Endodermal cell (in vitro differentiated cells): ENCODE results near the gene RNF150. TPM values are rescaled to one million over a fixed set of nuclear protein-coding genes. Genes with fewer than 3 reads are reported as not detected.
A peak's percentile ranks its signal among the peaks of the same experiment; 100 is the strongest.

Source experiments
- DNase-seq: peaks from one replicate; pipeline ENCODE4 v3.0.0-alpha.2; 2017
- H3K27ac ChIP-seq: 2 replicates; pipeline ENCODE4 v1.5.1; 2013; ENCODE audit warnings: mild to moderate bottlenecking, low read depth, low read length, moderate library complexity
- H3K27me3 ChIP-seq: 2 replicates; pipeline ENCODE4 v1.6.1; 2013; ENCODE audit warnings: mild to moderate bottlenecking, low read length, moderate library complexity; ENCODE audit not compliant: insufficient read depth, control insufficient read depth, poor library complexity, severe bottlenecking
- H3K36me3 ChIP-seq: 2 replicates; pipeline ENCODE4 v1.7.0; 2013; ENCODE audit warnings: mild to moderate bottlenecking, low read length, moderate library complexity; ENCODE audit not compliant: control insufficient read depth, insufficient read depth
- H3K4me1 ChIP-seq: one replicate; pipeline ENCODE4 v1.7.0; 2013; ENCODE audit warnings: low read length; ENCODE audit not compliant: control insufficient read depth, insufficient read depth
- H3K4me3 ChIP-seq: 2 replicates; pipeline ENCODE4 v1.5.1; 2013; ENCODE audit warnings: mild to moderate bottlenecking, low read length, moderate library complexity
- H3K9ac ChIP-seq: 2 replicates; pipeline ENCODE4 v1.6.1; 2013; ENCODE audit warnings: mild to moderate bottlenecking, low read length, moderate library complexity; ENCODE audit not compliant: poor library complexity, severe bottlenecking; ENCODE audit errors: extremely low read depth
- H3K9me3 ChIP-seq: 2 replicates; pipeline ENCODE4 v1.6.1; 2013; ENCODE audit warnings: mild to moderate bottlenecking, low read length, moderate library complexity; ENCODE audit not compliant: control insufficient read depth
- H3K27ac Mint-ChIP-seq: 2 replicates; pipeline ENCODE4 v1.8.0; 2020; ENCODE audit warnings: mixed read lengths
- H3K27me3 Mint-ChIP-seq: 2 replicates; pipeline ENCODE4 v1.8.0; 2021; ENCODE audit warnings: mild to moderate bottlenecking, mixed read lengths; ENCODE audit not compliant: insufficient read depth
- H3K36me3 Mint-ChIP-seq: 2 replicates; pipeline ENCODE4 v1.8.0; 2020; ENCODE audit warnings: low read depth, mixed read lengths
- H3K4me1 Mint-ChIP-seq: 2 replicates; pipeline ENCODE4 v1.8.0; 2020; ENCODE audit warnings: mixed read lengths
- H3K4me3 Mint-ChIP-seq: 2 replicates; pipeline ENCODE4 v1.8.0; 2020; ENCODE audit warnings: mild to moderate bottlenecking, moderate library complexity, mixed read lengths
- H3K9me3 Mint-ChIP-seq: 2 replicates; pipeline ENCODE4 v1.8.0; 2020; ENCODE audit warnings: mild to moderate bottlenecking, mixed read lengths
- CTCF ChIP-seq: fragments of 200-600 bp; sonication (generic); conservative IDR thresholded peaks from 2 replicates; pipeline ENCODE4 v1.5.0; 2021; ENCODE audit warnings: antibody characterized with exemption, mild to moderate bottlenecking
- WGBS, 2 experiments: methylation state at CpG; one replicate each; pipeline versions ENCODE4 v1.1.5 to v1.1.7; 2013; ENCODE audit warnings: missing lambda C conversion rate in 2 of 2, mixed read lengths in 1 of 2; ENCODE audit not compliant: insufficient coverage in 1 of 2, insufficient read length in 1 of 2; 5-methylcytosine and 5-hydroxymethylcytosine counted together
- total RNA-seq, 2 donors: library from RNA; stranded (reverse); fragmentation: NEBNext Ultra II Directional in 1 of 2; extraction: Animal tissue kit (Norgen Biotek cat#: 25700) in 1 of 2; gene quantifications; 2 replicates in 1 of 2; 3 replicates in 1 of 2; pipeline ENCODE4 v1.2.1, GENCODE V29; 2021

Gene RNF150
- total RNA-seq, 2 donors from 2014 or later: 8.2 to 10.4 TPM

DNA sequence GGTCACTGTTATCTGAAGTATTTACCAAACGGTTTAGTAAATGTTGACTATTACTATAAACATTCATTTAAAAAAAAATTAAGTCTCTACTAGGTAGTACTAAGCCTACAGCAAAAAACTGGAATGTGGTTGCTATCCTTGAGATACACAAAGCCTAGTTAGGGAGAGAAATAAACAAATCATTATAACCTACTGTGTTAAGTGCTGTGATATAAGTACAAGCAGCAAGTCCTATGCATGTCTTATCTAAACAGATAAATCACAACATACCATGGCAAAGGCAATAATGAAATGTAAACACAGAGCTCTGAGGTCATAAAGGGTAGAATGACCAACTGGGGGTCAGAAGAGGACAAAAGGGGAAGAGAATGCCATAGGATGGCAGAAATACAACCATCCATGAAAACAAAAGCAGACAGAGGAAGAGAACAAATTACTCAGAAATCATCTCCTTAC is 92.2 kb downstream of the RNF150 start:
- H3K36me3 Mint-ChIP-seq: no peaks in the 10 kb centered on the region
- peaks cover 4% of the 10 kb centered on the region for H3K4me1 ChIP-seq
- peaks cover 7% of the 10 kb centered on the region for H3K4me1 Mint-ChIP-seq
- TF ChIP-seq CTCF: no peak
- WGBS, 2 experiments: no CpG with 5 or more reads among the region's 1 CpG
- H3K4me3 Mint-ChIP-seq: no peak overlapping the region
- no peaks in the 10 kb centered on the region for H3K9me3 Mint-ChIP-seq
- no peaks in the 10 kb centered on the region for H3K36me3 ChIP-seq
- H3K4me3 ChIP-seq: peak overlapping the region; percentile 39
- no peaks in the 10 kb centered on the region for H3K27me3 Mint-ChIP-seq
- H3K27ac Mint-ChIP-seq: peak overlapping the region; percentile 6
- no peak overlapping the region for H3K27ac ChIP-seq
- no peak overlapping the region for H3K9ac ChIP-seq
- H3K9me3 ChIP-seq: no peaks in the 10 kb centered on the region
- H3K27me3 ChIP-seq: no peaks in the 10 kb centered on the region
- no peak for DNase-seq

- peaks cover 16% of the 10 kb centered on the region for H3K4me1 Mint-ChIP-seq
- H3K4me1 ChIP-seq: peaks cover 4% of the 10 kb centered on the region
- no peak overlapping the region for H3K4me3 ChIP-seq
- no peaks in the 10 kb centered on the region for H3K9me3 Mint-ChIP-seq
- H3K9me3 ChIP-seq: no peaks in the 10 kb centered on the region
- no peaks in the 10 kb centered on the region for H3K36me3 Mint-ChIP-seq
- DNase-seq: no peak
- no peaks in the 10 kb centered on the region for H3K27me3 ChIP-seq
- TF ChIP-seq CTCF: no peak
- H3K27me3 Mint-ChIP-seq: no peaks in the 10 kb centered on the region
- H3K9ac ChIP-seq: no peak overlapping the region
- no peak overlapping the region for H3K27ac ChIP-seq
- H3K36me3 ChIP-seq: no peaks in the 10 kb centered on the region
- no peak overlapping the region for H3K4me3 Mint-ChIP-seq
- no peak overlapping the region for H3K27ac Mint-ChIP-seq
- 93 to 100% methylated on average over 2 of the region's 2 CpGs for WGBS, 2 experiments
Measured at GRCh38 chr4:141039156-141039555, 94.1 kb downstream of the RNF150 start.

- Histone ChIP-seq H3K27ac (no peak overlapping the region), H3K9me3 (peaks cover 5% of the 10 kb centered on the region), H3K9ac (no peak overlapping the region), H3K4me1 (peaks cover 4% of the 10 kb centered on the region), H3K27me3 (no peaks in the 10 kb centered on the region), H3K4me3 (no peak overlapping the region), H3K36me3 (no peaks in the 10 kb centered on the region)
- 93% methylated on average over 3 of the region's 3 CpGs; no CpG with 5 or more reads in 1 of the 2 experiments for WGBS, 2 experiments
- H3K4me1 Mint-ChIP-seq: peaks cover 16% of the 10 kb centered on the region
- H3K27me3 Mint-ChIP-seq: no peaks in the 10 kb centered on the region
- H3K27ac Mint-ChIP-seq: no peak overlapping the region
- H3K9me3 Mint-ChIP-seq: peaks cover 2% of the 10 kb centered on the region
- no peak for TF ChIP-seq CTCF
- H3K36me3 Mint-ChIP-seq: no peaks in the 10 kb centered on the region
- no peak for DNase-seq
- no peak overlapping the region for H3K4me3 Mint-ChIP-seq
Measured at GRCh38 chr4:141038428-141038827, 94.8 kb downstream of the RNF150 start.
